SK-N-SH treated with all-trans-retinoic acid at 6 μM for 48 hours (cell line): ENCODE results near the gene GPX1.
"Not testable (repeated sequence)": the region's sequence is repeated elsewhere in the genome, so short reads cannot be mapped to it uniquely, and the experiment has no call there.

ENCODE experiments used
- ATAC-seq: fragments of 200-7000 bp; cut with Tn5 transposase; 3 replicates; pipeline ENCODE4 v1.9.1; 2020; ENCODE audit warnings: mild to moderate bottlenecking, moderate library complexity
- BACH2 ChIP-seq: fragments of 250-450 bp; sonication (Bioruptor Pico); IDR thresholded peaks from 2 replicates; pipeline ENCODE4 v1.9.0; 2021; ENCODE audit warnings: mild to moderate bottlenecking, borderline replicate concordance
- CREB5 ChIP-seq: fragments of 250-450 bp; sonication (Bioruptor Pico); IDR thresholded peaks from 2 replicates; pipeline ENCODE4 v1.5.1; 2020; ENCODE audit warnings: low read depth, mild to moderate bottlenecking, moderate library complexity
- CSDC2 ChIP-seq: fragments of 250-450 bp; sonication (Bioruptor Pico); IDR thresholded peaks from 2 replicates; pipeline ENCODE4 v1.5.0; 2020; ENCODE audit warnings: mild to moderate bottlenecking, moderate library complexity
- CSRNP3 ChIP-seq: fragments of 250-450 bp; sonication (Bioruptor Pico); IDR thresholded peaks from 2 replicates; pipeline ENCODE4 v1.5.1; 2021; ENCODE audit warnings: mild to moderate bottlenecking, moderate library complexity
- ESRRG ChIP-seq: fragments of 250-450 bp; sonication (Bioruptor Pico); IDR thresholded peaks from 2 replicates; pipeline ENCODE4 v1.6.1; 2021; ENCODE audit warnings: mild to moderate bottlenecking
- GLIS3 ChIP-seq: fragments of 250-450 bp; sonication (Bioruptor Pico); IDR thresholded peaks from 2 replicates; pipeline ENCODE4 v1.5.0; 2020; ENCODE audit warnings: mild to moderate bottlenecking, moderate library complexity
- OSR1 ChIP-seq: fragments of 250-450 bp; sonication (Bioruptor Pico); IDR thresholded peaks from 2 replicates; pipeline ENCODE4 v1.8.0; 2022; ENCODE audit warnings: moderate library complexity, mild to moderate bottlenecking, inconsistent platforms
- PATZ1 ChIP-seq: fragments of 250-450 bp; sonication (Bioruptor Pico); IDR thresholded peaks from 2 replicates; pipeline ENCODE4 v1.8.0; 2020; ENCODE audit warnings: mild to moderate bottlenecking, moderate library complexity, borderline replicate concordance
- PPARA ChIP-seq: fragments of 250-450 bp; sonication (Bioruptor Pico); IDR thresholded peaks from 2 replicates; pipeline ENCODE4 v1.5.0; 2020; ENCODE audit warnings: mild to moderate bottlenecking, borderline replicate concordance
- RARB ChIP-seq: fragments of 250-450 bp; sonication (Bioruptor Pico); IDR thresholded peaks from 2 replicates; pipeline ENCODE4 v1.8.0; 2021; ENCODE audit warnings: mild to moderate bottlenecking, moderate library complexity
- SNAI2 ChIP-seq: fragments of 250-450 bp; sonication (Bioruptor Pico); IDR thresholded peaks from 2 replicates; pipeline ENCODE4 v1.5.0; 2020; ENCODE audit warnings: mild to moderate bottlenecking, moderate library complexity
- TCF4 ChIP-seq: fragments of 250-450 bp; sonication (Bioruptor Pico); IDR thresholded peaks from 2 replicates; pipeline ENCODE4 v1.8.0; 2021; ENCODE audit warnings: mild to moderate bottlenecking, moderate library complexity, borderline replicate concordance
- TOX ChIP-seq: fragments of 250-450 bp; sonication (Bioruptor Pico); IDR thresholded peaks from 2 replicates; pipeline ENCODE4 v1.8.0; 2021; ENCODE audit warnings: mild to moderate bottlenecking, moderate library complexity, borderline replicate concordance
- ZC3H10 ChIP-seq: fragments of 250-450 bp; sonication (Bioruptor Pico); IDR thresholded peaks from 2 replicates; pipeline ENCODE4 v1.5.1; 2021; ENCODE audit warnings: mild to moderate bottlenecking, moderate library complexity
- ZFP3 ChIP-seq: fragments of 250-450 bp; sonication (Bioruptor Pico); IDR thresholded peaks from 2 replicates; pipeline ENCODE4 v1.5.0; 2020; ENCODE audit warnings: mild to moderate bottlenecking, moderate library complexity
- ZFP30 ChIP-seq: fragments of 450-650 bp; formaldehyde crosslinking; IDR thresholded peaks from 2 replicates; pipeline ENCODE4 v1.5.0; 2022; ENCODE audit warnings: mild to moderate bottlenecking, moderate library complexity
- ZNF70 ChIP-seq: fragments of 450-650 bp; formaldehyde crosslinking; IDR thresholded peaks from 2 replicates; pipeline ENCODE4 v1.5.0; 2020; ENCODE audit warnings: mild to moderate bottlenecking, moderate library complexity
- ZNF8 ChIP-seq: fragments of 450-650 bp; formaldehyde crosslinking; IDR thresholded peaks from 2 replicates; pipeline ENCODE4 v1.5.0; 2020; ENCODE audit warnings: mild to moderate bottlenecking, moderate library complexity
- TF ChIP-seq, protein P1 (sequence below): fragments of 250-450 bp; sonication (Bioruptor Pico); IDR thresholded peaks from 2 replicates; pipeline ENCODE4 v1.8.0; 2021; ENCODE audit warnings: low read depth, mild to moderate bottlenecking, moderate library complexity, borderline replicate concordance

Gene GPX1

GRCh38 chr3:49358217-49358883, at the start of gene GPX1:
GPX1 (minus strand) TSS chr3:49358353; CDS start chr3:49358278, 75 bp downstream.
- peak; percentile 91 for ATAC-seq
- peak; percentile 86 for TF ChIP-seq CSDC2
- no peak for TF ChIP-seq RARB
- TF ChIP-seq ZFP3 (CRISPR knock-in tag), result peak; percentile 75
- TF ChIP-seq CSRNP3 (CRISPR knock-in tag), result 0 out of 2 replicates have a peak, but pooled peaks have one; percentile 72
- TF ChIP-seq SNAI2 (CRISPR knock-in tag), result 0 out of 2 replicates have a peak, but pooled peaks have one; percentile 58
- TF ChIP-seq CREB5 (CRISPR knock-in tag), result peak; percentile 66; the same call in 1 of the 2 replicates
- no peak for TF ChIP-seq ZFP30 (CRISPR knock-in tag)
- TF ChIP-seq PATZ1, result peak; percentile 61; the same call in 1 of the 2 replicates
- TF ChIP-seq ESRRG (CRISPR knock-in tag), result peak; percentile 78

DNA sequence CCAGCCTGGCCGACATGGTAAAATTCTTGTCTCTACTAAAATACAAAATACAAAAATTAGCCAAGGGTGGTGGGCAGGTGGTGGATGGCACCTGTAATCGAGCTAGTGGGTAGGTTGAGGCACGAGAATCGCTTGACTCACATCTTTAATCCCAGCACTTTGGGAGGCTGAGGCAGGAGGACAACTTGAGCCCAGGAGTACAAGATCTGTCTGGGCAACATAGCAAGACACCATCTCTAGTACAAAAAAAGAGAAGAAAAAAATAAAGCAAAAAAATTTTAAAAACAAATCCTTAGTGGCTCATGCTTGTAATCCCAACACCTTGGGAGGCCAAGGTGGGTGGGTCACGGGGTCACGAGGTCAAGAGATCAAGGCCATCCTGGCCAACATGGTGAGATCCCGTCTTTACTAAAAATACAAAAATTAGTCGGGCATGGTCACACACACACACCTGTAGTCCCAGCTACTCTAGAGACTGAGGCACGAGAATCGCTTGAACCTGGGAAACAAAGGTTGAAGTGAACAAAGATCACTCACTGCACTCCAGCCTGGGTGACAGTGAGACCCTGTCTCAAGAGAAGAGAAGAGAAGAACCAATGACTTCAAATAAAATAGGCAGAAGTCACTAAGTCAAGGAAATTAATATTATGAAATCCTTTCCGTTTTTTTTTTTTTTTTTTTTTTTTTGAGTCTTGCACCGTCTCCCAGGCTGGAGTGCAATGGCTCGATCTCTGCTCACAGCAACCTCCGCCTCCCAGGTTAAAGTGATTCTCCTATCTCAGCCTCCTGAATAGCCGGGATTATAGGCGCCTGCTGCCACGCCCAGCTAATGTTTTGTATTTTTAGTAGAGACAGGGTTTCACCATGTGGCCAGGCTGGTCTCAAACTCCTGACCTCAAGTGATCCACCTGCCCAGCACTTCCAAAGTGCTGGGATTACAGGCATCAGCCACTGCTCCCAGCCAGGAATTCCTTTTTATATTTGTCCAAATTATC, 48.7 kb upstream of the GPX1 start:
- no peak for TF ChIP-seq PATZ1
- TF ChIP-seq ZFP3 (CRISPR knock-in tag), result no peak
- TF ChIP-seq ZNF70 (CRISPR knock-in tag), result no peak
- TF ChIP-seq CSRNP3 (CRISPR knock-in tag), result no peak
- TF ChIP-seq ESRRG (CRISPR knock-in tag), result no peak
- TF ChIP-seq CSDC2, result no peak
- TF ChIP-seq, protein P1, sequence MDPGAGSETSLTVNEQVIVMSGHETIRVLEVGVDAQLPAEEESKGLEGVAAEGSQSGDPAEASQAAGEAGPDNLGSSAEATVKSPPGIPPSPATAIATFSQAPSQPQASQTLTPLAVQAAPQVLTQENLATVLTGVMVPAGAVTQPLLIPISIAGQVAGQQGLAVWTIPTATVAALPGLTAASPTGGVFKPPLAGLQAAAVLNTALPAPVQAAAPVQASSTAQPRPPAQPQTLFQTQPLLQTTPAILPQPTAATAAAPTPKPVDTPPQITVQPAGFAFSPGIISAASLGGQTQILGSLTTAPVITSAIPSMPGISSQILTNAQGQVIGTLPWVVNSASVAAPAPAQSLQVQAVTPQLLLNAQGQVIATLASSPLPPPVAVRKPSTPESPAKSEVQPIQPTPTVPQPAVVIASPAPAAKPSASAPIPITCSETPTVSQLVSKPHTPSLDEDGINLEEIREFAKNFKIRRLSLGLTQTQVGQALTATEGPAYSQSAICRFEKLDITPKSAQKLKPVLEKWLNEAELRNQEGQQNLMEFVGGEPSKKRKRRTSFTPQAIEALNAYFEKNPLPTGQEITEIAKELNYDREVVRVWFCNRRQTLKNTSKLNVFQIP (CRISPR knock-in tag), result no peak
- TF ChIP-seq OSR1 (CRISPR knock-in tag), result no peak
- no peak for TF ChIP-seq ZNF8 (CRISPR knock-in tag)
- TF ChIP-seq BACH2 (CRISPR knock-in tag), result no peak
- no peak for TF ChIP-seq PPARA (CRISPR knock-in tag)
- TF ChIP-seq TOX (CRISPR knock-in tag), result no peak
- TF ChIP-seq TCF4 (CRISPR knock-in tag), result no peak
- no peak for TF ChIP-seq ZC3H10 (CRISPR knock-in tag)
- TF ChIP-seq SNAI2 (CRISPR knock-in tag), result no peak
- no peak for TF ChIP-seq ZFP30 (CRISPR knock-in tag)
- no peak for TF ChIP-seq GLIS3 (CRISPR knock-in tag)
- TF ChIP-seq, all 23 proteins: peak for 0
- ATAC-seq, result no peak

DNA sequence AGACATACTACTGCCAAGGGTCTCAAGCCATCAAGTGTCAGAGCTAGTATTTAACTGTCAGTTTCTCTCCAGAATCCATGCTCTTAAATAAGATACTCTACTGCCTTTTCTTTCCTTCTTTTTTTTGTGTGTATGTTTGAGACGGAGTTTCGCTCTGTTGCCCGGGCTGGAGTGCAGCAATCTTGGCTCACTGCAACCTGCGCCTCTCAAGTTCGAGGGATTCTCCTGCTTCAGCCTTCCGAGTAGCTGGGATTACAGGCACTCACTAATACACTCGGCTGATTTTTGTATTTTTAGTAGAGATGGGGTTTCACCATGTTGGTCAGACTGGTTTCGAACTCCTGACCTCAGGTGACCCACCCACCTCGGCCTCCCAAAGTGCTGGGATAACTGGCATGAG, 47.4 kb upstream of the GPX1 start:
- ATAC-seq, result not testable (repeated sequence)
